IPS-18a (cell line): ENCODE data around the gene OPCML.

Experiments
- H3K27ac ChIP-seq: one replicate; pipeline ENCODE4 v1.5.1; 2013; ENCODE audit warnings: low read length
- H3K27me3 ChIP-seq: one replicate; pipeline ENCODE4 v1.6.1; 2013; ENCODE audit warnings: mild to moderate bottlenecking, low read length; ENCODE audit not compliant: control insufficient read depth, insufficient read depth
- H3K36me3 ChIP-seq: one replicate; pipeline ENCODE4 v1.6.1; 2013; ENCODE audit warnings: low read depth, low read length; ENCODE audit not compliant: control insufficient read depth
- H3K4me1 ChIP-seq: one replicate; pipeline ENCODE4 v1.6.1; 2013; ENCODE audit warnings: low read depth, low read length; ENCODE audit not compliant: control insufficient read depth
- H3K4me3 ChIP-seq: one replicate; pipeline ENCODE4 v1.5.1; 2013; ENCODE audit warnings: low read length
- H3K9ac ChIP-seq: one replicate; pipeline ENCODE4 v1.6.1; 2013; ENCODE audit warnings: mild to moderate bottlenecking, low read length, moderate library complexity
- H3K9me3 ChIP-seq: one replicate; pipeline ENCODE4 v1.6.1; 2013; ENCODE audit warnings: low read depth, low read length; ENCODE audit not compliant: control insufficient read depth

Gene OPCML

GRCh38 chr11:133555034-133555433, 22.7 kb upstream of the OPCML start:
- no peaks in the 10 kb centered on the region for H3K4me1 ChIP-seq
- H3K9me3 ChIP-seq, result no peaks in the 10 kb centered on the region
- no peaks in the 10 kb centered on the region for H3K36me3 ChIP-seq
- H3K27ac ChIP-seq, result no peak overlapping the region
- no peak overlapping the region for H3K9ac ChIP-seq
- no peak overlapping the region for H3K4me3 ChIP-seq
- H3K27me3 ChIP-seq, result no peaks in the 10 kb centered on the region

- Histone ChIP-seq H3K4me3 (no peak overlapping the region), H3K9ac (no peak overlapping the region), H3K36me3 (no peaks in the 10 kb centered on the region), H3K27ac (no peak overlapping the region), H3K9me3 (no peaks in the 10 kb centered on the region), H3K4me1 (no peaks in the 10 kb centered on the region), H3K27me3 (no peaks in the 10 kb centered on the region)
These were observed 21.8 kb upstream of the OPCML start for GRCh38 chr11:133553885-133554740.

GRCh38 chr11:133552938-133553337, 20.6 kb upstream of the OPCML start:
- H3K9ac ChIP-seq, result no peak overlapping the region
- H3K36me3 ChIP-seq, result no peaks in the 10 kb centered on the region
- no peaks in the 10 kb centered on the region for H3K9me3 ChIP-seq
- no peak overlapping the region for H3K4me3 ChIP-seq
- H3K27me3 ChIP-seq, result no peaks in the 10 kb centered on the region
- no peaks in the 10 kb centered on the region for H3K4me1 ChIP-seq
- H3K27ac ChIP-seq, result no peak overlapping the region

- H3K9me3 ChIP-seq, result no peaks in the 10 kb centered on the region
- H3K4me3 ChIP-seq, result no peak overlapping the region
- no peak overlapping the region for H3K27ac ChIP-seq
- no peak overlapping the region for H3K9ac ChIP-seq
- no peaks in the 10 kb centered on the region for H3K4me1 ChIP-seq
- no peaks in the 10 kb centered on the region for H3K27me3 ChIP-seq
- H3K36me3 ChIP-seq, result no peaks in the 10 kb centered on the region
These were observed 18.8 kb upstream of the OPCML start for GRCh38 chr11:133551064-133551463.

- no peaks in the 10 kb centered on the region for H3K27me3 ChIP-seq
These were observed 17.5 kb upstream of the OPCML start for GRCh38 chr11:133549826-133550225.

GRCh38 chr11:133548641-133549040, 16.3 kb upstream of the OPCML start:
- Histone ChIP-seq H3K4me1 (peaks cover 14% of the 10 kb centered on the region), H3K27ac (no peak overlapping the region), H3K9me3 (no peaks in the 10 kb centered on the region), H3K36me3 (no peaks in the 10 kb centered on the region), H3K9ac (no peak overlapping the region), H3K4me3 (no peak overlapping the region), H3K27me3 (no peaks in the 10 kb centered on the region)

More at GRCh38 chr11:133549826-133550225, 17.5 kb upstream of the OPCML start:
- no peak overlapping the region for H3K9ac ChIP-seq
- peaks cover 5% of the 10 kb centered on the region for H3K4me1 ChIP-seq
- H3K36me3 ChIP-seq, result no peaks in the 10 kb centered on the region
- H3K27ac ChIP-seq, result no peak overlapping the region
- no peaks in the 10 kb centered on the region for H3K9me3 ChIP-seq
- no peak overlapping the region for H3K4me3 ChIP-seq

- H3K9me3 ChIP-seq, result no peaks in the 10 kb centered on the region
- H3K36me3 ChIP-seq, result no peaks in the 10 kb centered on the region
- H3K4me3 ChIP-seq, result no peak overlapping the region
- H3K27ac ChIP-seq, result no peak overlapping the region
- no peak overlapping the region for H3K9ac ChIP-seq
- no peaks in the 10 kb centered on the region for H3K27me3 ChIP-seq
- peaks cover 14% of the 10 kb centered on the region for H3K4me1 ChIP-seq
These were observed 15.7 kb upstream of the OPCML start for GRCh38 chr11:133547808-133548494.

GRCh38 chr11:133545199-133545803, 13.0 kb upstream of the OPCML start:
- H3K9ac ChIP-seq, result no peak overlapping the region
- no peaks in the 10 kb centered on the region for H3K9me3 ChIP-seq
- no peaks in the 10 kb centered on the region for H3K27me3 ChIP-seq
- H3K27ac ChIP-seq, result no peak overlapping the region
- H3K36me3 ChIP-seq, result no peaks in the 10 kb centered on the region
- peaks cover 39% of the 10 kb centered on the region for H3K4me1 ChIP-seq
- peak overlapping the region; percentile 32 for H3K4me3 ChIP-seq

- H3K4me3 ChIP-seq, result peak overlapping the region; percentile 6
- no peaks in the 10 kb centered on the region for H3K9me3 ChIP-seq
- H3K4me1 ChIP-seq, result peaks cover 49% of the 10 kb centered on the region
- peak overlapping the region; percentile 35 for H3K9ac ChIP-seq
- H3K27me3 ChIP-seq, result no peaks in the 10 kb centered on the region
- H3K36me3 ChIP-seq, result no peaks in the 10 kb centered on the region
- H3K27ac ChIP-seq, result peak overlapping the region; percentile 77
These were observed 9.4 kb upstream of the OPCML start for GRCh38 chr11:133541720-133542095.

GRCh38 chr11:133541021-133541719, 8.9 kb upstream of the OPCML start:
- H3K27me3 ChIP-seq, result no peaks in the 10 kb centered on the region
- H3K9ac ChIP-seq, result peak overlapping the region; percentile 35
- H3K9me3 ChIP-seq, result no peaks in the 10 kb centered on the region
- peak overlapping the region; percentile 25 for H3K4me3 ChIP-seq
- peaks cover 49% of the 10 kb centered on the region for H3K4me1 ChIP-seq
- H3K36me3 ChIP-seq, result no peaks in the 10 kb centered on the region
- peak overlapping the region; percentile 77 for H3K27ac ChIP-seq

GRCh38 chr11:133536198-133536597, 3.9 kb upstream of the OPCML start:
- H3K4me3 ChIP-seq, result no peak overlapping the region
- peaks cover 38% of the 10 kb centered on the region for H3K4me1 ChIP-seq
- H3K36me3 ChIP-seq, result no peaks in the 10 kb centered on the region
- H3K27me3 ChIP-seq, result peaks cover 30% of the 10 kb centered on the region
- no peak overlapping the region for H3K9ac ChIP-seq
- no peak overlapping the region for H3K27ac ChIP-seq
- H3K9me3 ChIP-seq, result no peaks in the 10 kb centered on the region
